HG02943 (cell line): ENCODE measurements around the gene FRMD6.

Source experiments
- ATAC-seq: cut with Tn5 transposase; IDR thresholded peaks from one replicate; pipeline ENCODE4 v1.9.1; 2021; ENCODE audit warnings: mild to moderate bottlenecking, low read depth, moderate library complexity; ENCODE audit not compliant: unreplicated experiment

The FRMD6 gene

GRCh38 chr14:51651388-51652167, at the start of gene FRMD6:
FRMD6 (plus strand) TSS chr14:51651910; CDS start chr14:51689837, 37,927 bp downstream.
- ATAC-seq: peak; percentile 74

- no peak for ATAC-seq
Measured at GRCh38 chr14:51602310-51602709, 49.4 kb upstream of the FRMD6 start.

DNA sequence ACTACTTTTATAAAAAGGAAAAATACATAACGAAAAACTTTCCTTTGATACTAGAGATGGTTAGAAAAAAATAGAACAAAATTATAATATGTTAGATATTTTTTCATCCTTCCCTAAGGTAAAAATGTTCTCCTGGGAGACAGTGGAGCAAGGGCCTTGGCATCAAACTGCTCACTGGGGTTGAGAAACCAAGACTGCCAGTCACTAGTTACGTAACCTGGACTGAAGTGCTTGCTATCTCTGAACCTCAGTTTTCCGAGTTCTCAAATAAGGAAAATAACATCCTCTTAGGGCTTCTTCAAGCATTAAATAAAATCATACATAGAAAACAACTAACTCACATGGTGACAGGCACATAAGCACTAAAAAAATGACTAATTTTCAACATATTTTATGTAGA, 48.2 kb upstream of the FRMD6 start:
- no peak for ATAC-seq

DNA sequence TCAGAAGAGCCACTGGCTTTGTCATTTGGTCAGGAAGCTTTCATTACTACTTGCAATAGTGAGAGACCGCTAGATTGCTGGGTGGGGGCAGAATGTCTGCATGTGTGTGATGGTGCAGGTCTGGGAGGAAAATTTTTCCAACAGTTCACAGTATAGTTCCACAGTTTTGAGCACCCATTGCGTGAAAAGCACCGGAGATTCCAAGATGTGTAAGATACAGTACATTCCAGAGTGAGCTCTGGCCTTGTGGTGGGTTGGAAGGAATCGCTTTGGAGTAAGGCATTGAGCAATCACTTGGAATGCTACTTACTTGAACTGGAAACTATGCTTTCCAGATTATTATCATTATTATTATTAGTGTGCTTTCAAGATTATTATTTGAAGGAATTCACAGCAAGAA, 47.6 kb upstream of the FRMD6 start:
- ATAC-seq: no peak

- no peak for ATAC-seq
Measured at GRCh38 chr14:51605575-51605974, 46.1 kb upstream of the FRMD6 start.

DNA sequence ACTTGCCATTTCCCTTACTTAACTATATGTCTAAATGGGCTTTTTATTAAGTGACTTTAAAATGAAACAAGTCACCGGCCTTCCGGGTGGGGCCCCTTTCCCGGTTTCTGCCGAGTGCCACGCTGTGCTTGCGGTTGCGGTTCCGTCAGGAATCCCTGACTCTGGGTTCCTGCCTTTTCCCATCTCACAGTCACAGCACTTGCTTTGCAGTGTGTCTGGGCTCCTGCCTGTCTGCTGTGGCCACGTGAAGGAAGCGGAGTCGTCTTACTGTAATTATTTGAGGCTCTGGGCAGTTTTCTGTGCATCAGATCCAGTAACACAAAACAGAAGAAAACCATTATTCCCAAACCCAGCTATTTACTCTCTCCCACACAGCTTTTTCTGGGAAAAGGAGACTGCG, 44.0 kb upstream of the FRMD6 start:
- no peak for ATAC-seq

DNA sequence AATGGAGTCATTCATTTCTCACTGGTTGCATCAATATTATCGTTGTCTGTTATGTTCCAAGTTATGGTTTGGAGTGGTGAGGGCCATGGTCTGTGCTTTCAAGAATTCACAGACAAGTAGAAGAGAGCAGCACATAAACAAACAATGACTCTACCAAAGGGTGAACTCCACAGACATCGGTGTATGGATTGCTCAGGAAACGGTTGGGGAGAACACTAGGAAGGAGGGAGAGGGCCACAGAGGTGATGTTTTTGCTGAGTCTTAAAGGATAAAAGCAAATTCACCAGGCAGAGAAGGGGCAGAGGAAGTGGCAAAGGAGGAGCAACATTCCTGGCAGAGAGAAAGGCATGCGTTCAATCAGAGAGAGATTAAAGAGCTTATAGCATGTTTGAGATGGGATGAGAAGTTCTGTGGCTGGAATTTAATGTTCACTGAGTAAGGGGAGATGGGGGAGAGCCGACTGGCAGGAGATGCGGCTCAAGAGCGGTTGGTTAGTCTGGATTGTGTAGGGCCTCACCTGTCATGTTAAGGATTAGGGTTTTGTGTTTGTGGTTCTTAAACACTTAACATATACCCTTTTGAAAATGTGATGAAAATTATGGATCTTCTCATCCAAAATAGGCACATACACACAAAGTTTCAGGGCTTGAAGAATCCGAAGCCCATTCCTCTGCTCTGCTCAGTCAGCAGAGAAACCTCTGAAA, 42.3 kb upstream of the FRMD6 start:
- ATAC-seq: no peak

DNA sequence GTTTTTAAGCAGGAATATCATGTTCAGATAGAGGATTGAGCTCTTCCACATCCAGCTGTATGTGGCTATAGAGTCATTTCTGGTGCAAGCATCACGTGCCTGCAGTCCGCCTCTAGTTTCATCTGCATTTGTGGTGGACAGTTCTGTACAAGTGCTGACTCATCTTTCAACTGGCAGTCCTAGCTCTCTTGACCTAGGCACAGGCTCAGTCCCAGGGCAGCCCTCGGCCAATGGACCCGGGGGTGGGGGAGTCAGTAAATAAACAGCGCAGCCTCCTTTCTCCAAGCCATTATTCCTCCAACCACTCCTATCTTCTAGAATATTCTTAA, 41.8 kb upstream of the FRMD6 start:
- ATAC-seq: no peak

- ATAC-seq: no peak
Measured at GRCh38 chr14:51610771-51611170, 40.9 kb upstream of the FRMD6 start.

DNA sequence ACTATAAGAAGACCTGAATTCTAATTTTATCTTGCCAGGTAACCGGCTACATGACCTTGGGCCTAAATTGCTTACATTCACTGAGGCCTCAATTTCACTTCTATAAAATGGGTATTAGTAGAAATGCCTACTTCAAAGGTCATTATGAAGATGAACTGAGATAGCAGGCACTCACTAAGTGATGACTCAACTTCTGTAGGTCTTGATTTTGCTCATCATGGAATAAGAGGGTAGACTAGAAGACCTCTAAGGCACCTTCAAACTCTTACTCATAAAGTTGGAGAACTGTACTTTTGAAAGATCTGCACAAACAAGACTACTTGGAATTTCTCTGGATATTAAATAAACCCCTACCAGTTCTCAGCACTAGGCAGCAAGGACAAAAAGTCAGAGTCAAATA, 39.3 kb upstream of the FRMD6 start:
- no peak for ATAC-seq

DNA sequence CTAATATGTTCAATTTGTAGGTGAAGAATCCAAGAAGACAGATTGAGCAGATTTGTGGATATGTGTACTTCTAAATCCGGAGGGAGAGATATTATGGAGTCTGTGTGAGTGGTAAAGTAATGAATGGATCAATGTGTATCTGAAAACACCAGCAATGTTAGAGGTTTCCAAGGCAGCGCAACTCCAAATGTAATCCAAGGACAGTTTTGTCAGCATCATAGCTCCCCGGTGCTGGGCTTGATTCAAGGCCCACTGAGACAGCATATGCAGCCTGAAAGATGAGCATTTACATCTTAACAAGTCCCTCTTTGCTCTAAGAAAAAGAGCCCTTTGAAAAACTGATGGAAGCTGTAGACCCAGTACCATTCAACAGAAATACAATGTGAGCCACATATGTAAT, 38.3 kb upstream of the FRMD6 start:
- ATAC-seq: no peak

DNA sequence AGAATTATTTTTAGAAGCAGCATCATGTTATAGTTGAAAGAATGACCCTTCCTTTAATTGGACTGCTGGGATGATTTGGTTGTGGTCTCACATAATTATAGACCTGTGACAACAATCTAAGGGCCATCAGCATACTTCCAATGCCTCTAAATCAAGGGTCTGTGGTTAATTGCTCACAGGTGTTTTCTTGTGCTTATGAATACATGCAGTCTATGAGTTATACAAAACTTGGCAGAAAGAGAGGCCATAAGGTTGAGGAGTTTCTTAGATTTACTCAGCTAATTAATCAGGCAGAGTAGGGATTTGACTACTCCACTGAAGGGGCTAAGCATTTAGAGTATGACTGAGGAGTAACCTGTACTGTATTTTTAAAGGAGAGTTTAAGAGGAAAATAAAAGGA, 37.0 kb upstream of the FRMD6 start:
- ATAC-seq: no peak

- ATAC-seq: no peak
Measured at GRCh38 chr14:51616256-51616655, 35.5 kb upstream of the FRMD6 start.

- ATAC-seq: no peak
Measured at GRCh38 chr14:51616724-51617409, 34.8 kb upstream of the FRMD6 start.

DNA sequence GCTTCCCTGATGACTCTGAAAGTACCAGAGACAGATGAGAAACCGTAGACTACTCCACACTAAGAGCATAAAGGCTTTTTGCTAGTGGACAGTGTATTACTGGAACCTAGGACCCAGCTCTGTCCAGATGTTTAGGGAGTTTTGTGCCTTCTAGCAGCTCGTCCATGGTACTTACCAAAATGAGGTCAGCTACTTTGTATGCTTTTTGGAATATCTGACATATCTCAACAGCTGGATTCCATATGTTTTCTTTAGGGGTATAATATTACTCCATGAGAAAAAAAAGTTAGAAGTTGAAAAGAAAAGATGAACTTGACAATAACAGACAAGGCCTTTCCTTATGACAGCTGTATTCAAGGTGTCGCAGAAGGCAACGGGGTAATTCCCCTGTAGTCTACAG, 32.1 kb upstream of the FRMD6 start:
- no peak for ATAC-seq

GRCh38 chr14:51620056-51620455, 31.7 kb upstream of the FRMD6 start:
- ATAC-seq: no peak

DNA sequence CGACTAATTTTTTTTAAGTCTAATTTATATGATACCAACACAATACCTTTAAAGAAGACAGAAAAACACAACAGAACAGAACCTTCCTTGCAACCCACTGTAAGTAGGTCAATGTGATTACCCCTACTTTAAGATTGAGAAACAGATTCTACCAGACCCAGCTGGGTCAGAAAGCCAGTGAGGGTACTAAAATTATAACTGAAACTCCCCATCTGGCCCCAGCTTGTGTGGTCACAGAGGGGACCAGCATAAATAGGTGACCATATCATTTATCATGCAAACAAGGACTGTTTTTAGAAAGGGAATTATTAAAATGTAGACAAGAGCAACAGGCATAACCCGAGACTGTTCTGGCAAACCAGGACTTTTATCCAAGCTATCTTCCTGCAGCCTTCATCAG, 30.1 kb upstream of the FRMD6 start:
- ATAC-seq: no peak

- ATAC-seq: no peak
Measured at GRCh38 chr14:51622376-51622775, 29.3 kb upstream of the FRMD6 start.

GRCh38 chr14:51624955-51625569, 26.6 kb upstream of the FRMD6 start:
- ATAC-seq: no peak

DNA sequence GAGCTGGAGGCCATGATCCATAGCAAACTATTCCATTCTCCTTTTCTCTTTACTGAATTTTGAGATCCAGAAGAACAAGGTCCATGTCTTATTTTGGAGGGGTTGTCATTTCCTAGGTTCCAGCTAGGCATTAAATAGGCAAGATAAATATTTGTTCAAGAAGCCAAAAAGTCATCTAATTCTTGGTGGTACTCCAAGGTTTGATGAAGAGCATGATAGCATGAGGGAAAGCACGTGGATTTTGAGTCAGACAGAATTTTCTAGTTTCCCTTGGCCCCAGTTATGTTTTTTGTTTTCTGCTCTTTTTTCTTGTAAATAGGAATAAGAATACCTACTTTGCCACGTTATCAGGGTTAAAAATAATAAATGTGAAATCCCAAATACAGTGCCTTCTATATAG, 25.5 kb upstream of the FRMD6 start:
- no peak for ATAC-seq

DNA sequence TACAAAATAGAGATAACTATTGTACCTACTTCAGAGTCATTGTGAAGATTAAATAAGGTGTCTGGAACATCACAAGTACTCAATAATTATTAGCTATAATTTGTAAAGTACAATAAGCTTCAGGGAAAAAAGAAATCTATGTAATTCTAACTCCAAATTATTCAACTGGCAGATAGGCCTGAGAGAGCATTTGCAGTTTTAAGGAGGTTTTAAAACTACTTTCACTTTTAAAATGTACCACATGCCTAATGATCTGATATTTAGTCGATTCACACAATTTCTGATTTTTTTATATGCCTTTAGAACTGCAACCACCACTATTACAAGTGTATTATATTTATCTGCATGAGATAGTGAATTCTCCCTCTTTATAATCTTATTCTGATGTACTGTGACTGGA, 24.9 kb upstream of the FRMD6 start:
- ATAC-seq: no peak
